PC-9 (cell line): Measurements from ENCODE around the gene CCL4. TPM values are rescaled to one million over a fixed set of nuclear protein-coding genes. Genes with fewer than 3 reads are reported as not detected.

Experiments
- BruUV-seq: library from RNA; stranded (reverse); fragments of 400-500 nt; replicated peaks from 2 replicates; lab custom pipeline; 2021; lab: Mats Ljungman, UMichigan
- CTCF ChIA-PET: fragments of 300-600 bp; sonication (Branson Sonifier 250); formaldehyde crosslinking; loops from one replicate; lab custom pipeline; 2022; ENCODE audit warnings: antibody characterized with exemption; lab: Charles Lee
- POLR2A ChIA-PET: fragments of 300-600 bp; sonication (Branson Sonifier 250); formaldehyde crosslinking; loops from one replicate; lab custom pipeline; 2022; ENCODE audit warnings: antibody characterized with exemption; ENCODE audit not compliant: unreplicated experiment; lab: Charles Lee
- DNase-seq, 2 experiments: peaks; one replicate each; pipeline versions ENCODE4 v3.0.0 to v3.0.0-alpha.2; 2015 to 2022; ENCODE audit warnings: mixed read lengths in 1 of 2
- H2AFZ ChIP-seq: fragments of 200-600 bp; sonication (generic); 2 replicates; pipeline ENCODE4 v1.8.1; 2017; ENCODE audit warnings: antibody characterized with exemption
- H3F3A ChIP-seq: fragments of 200-600 bp; sonication (generic); 2 replicates; pipeline ENCODE4 v1.8.1; 2017; ENCODE audit warnings: antibody characterized with exemption, mild to moderate bottlenecking, low read depth; ENCODE audit not compliant: insufficient read depth
- H3K27ac ChIP-seq: fragments of 200-600 bp; sonication (generic); 2 replicates; pipeline ENCODE4 v1.6.1; 2016; ENCODE audit warnings: mixed run types
- H3K27me3 ChIP-seq: fragments of 200-600 bp; sonication (generic); 2 replicates; pipeline ENCODE4 v1.6.1; 2016; ENCODE audit warnings: low read depth, mixed run types; ENCODE audit not compliant: insufficient read depth
- H3K36me3 ChIP-seq: fragments of 200-600 bp; sonication (generic); 2 replicates; pipeline ENCODE4 v1.6.1; 2016; ENCODE audit warnings: low read depth, mixed run types
- H3K4me1 ChIP-seq: fragments of 200-600 bp; sonication (generic); replicated peaks from 2 replicates; pipeline ENCODE4 v1.6.1; 2016; ENCODE audit warnings: mixed run types; ENCODE audit not compliant: insufficient read depth
- H3K4me2 ChIP-seq: fragments of 200-600 bp; sonication (generic); 2 replicates; pipeline ENCODE4 v1.6.1; 2017; ENCODE audit warnings: mixed run types
- H3K4me3 ChIP-seq: fragments of 200-600 bp; sonication (generic); 2 replicates; pipeline ENCODE4 v1.6.1; 2016; ENCODE audit warnings: mixed run types
- H3K79me2 ChIP-seq: fragments of 200-600 bp; sonication (generic); 2 replicates; pipeline ENCODE4 v1.6.1; 2017; ENCODE audit warnings: low read depth, mixed run types
- H3K9me2 ChIP-seq: fragments of 200-600 bp; sonication (generic); 2 replicates; pipeline ENCODE4 v1.8.1; 2017; ENCODE audit warnings: mild to moderate bottlenecking; ENCODE audit not compliant: insufficient read depth
- H3K9me3 ChIP-seq: fragments of 200-600 bp; sonication (generic); 2 replicates; pipeline ENCODE4 v1.8.1; 2016; ENCODE audit warnings: low read depth; ENCODE audit not compliant: insufficient read depth
- H4K20me1 ChIP-seq: fragments of 200-600 bp; sonication (generic); 2 replicates; pipeline ENCODE4 v1.8.1; 2017; ENCODE audit not compliant: insufficient read depth
- CTCF ChIP-seq: fragments of 200-600 bp; sonication (generic); conservative IDR thresholded peaks from 2 replicates; pipeline ENCODE4 v1.6.1; 2017; ENCODE audit warnings: mixed run types, antibody characterized with exemption, mild to moderate bottlenecking, moderate library complexity
- EZH2 ChIP-seq: fragments of 200-600 bp; sonication (generic); IDR thresholded peaks from 2 replicates; pipeline ENCODE4 v1.8.0; 2017; ENCODE audit warnings: antibody characterized with exemption, low read depth
- intact Hi-C: fragments of 100-400 bp; cut with micrococcal nuclease; formaldehyde crosslinking; loops from one replicate; pipeline ENCODE4 v1.10.0; 2022; ENCODE audit not compliant: unreplicated experiment
- total RNA-seq: library from RNA; stranded (reverse); gene quantifications from 2 replicates; pipeline ENCODE4 v1.2.3, GENCODE V29; 2021

CCL4 gene
- total RNA-seq, 1 experiment from 2014 or later = not detected

- Histone ChIP-seq H3K4me3 (no peak overlapping the region), H3K4me1 (no peaks in the 10 kb centered on the region), H3K9me2 (no peaks in the 10 kb centered on the region), H2AFZ (no peak overlapping the region), H3K27me3 (peaks cover 35% of the 10 kb centered on the region; the same call in 1 of the 2 replicates), H3K4me2 (no peak overlapping the region), H4K20me1 (no peaks in the 10 kb centered on the region), H3K79me2 (no peaks in the 10 kb centered on the region), H3K36me3 (no peaks in the 10 kb centered on the region), H3K27ac (no peak overlapping the region), H3K9me3 (no peaks in the 10 kb centered on the region), H3F3A (no peaks in the 10 kb centered on the region)
- intact Hi-C loops = no loop called here
- CTCF ChIA-PET = no interaction called here
- POLR2A ChIA-PET = no interaction called here
- no TSS peak for BruUV-seq
- TF ChIP-seq EZH2 (no peak), CTCF (no peak)
- DNase-seq = no peak
These were observed 28.8 kb downstream of the CCL4 start for GRCh38 chr17:36132421-36132831.

GRCh38 chr17:36133602-36134236 is 30.1 kb downstream of the CCL4 start:
- H3K27me3 ChIP-seq = peaks cover 36% of the 10 kb centered on the region; the same call in 1 of the 2 replicates
- no peaks in the 10 kb centered on the region for H3K9me2 ChIP-seq
- no peaks in the 10 kb centered on the region for H3K36me3 ChIP-seq
- H3K4me2 ChIP-seq = no peak overlapping the region
- H4K20me1 ChIP-seq = no peaks in the 10 kb centered on the region
- H3K27ac ChIP-seq = no peak overlapping the region
- no peak for DNase-seq
- ChIA-PET POLR2A (no interaction called here), CTCF (no interaction called here)
- no peaks in the 10 kb centered on the region for H3K9me3 ChIP-seq
- no peak overlapping the region for H2AFZ ChIP-seq
- H3K4me1 ChIP-seq = no peaks in the 10 kb centered on the region
- intact Hi-C loops = no loop called here
- no TSS peak for BruUV-seq
- H3K79me2 ChIP-seq = no peaks in the 10 kb centered on the region
- H3F3A ChIP-seq = no peaks in the 10 kb centered on the region
- TF ChIP-seq CTCF (no peak), EZH2 (no peak)
- no peak overlapping the region for H3K4me3 ChIP-seq

- no TSS peak for BruUV-seq
- no peak overlapping the region for H3K4me3 ChIP-seq
These were observed 31.8 kb downstream of the CCL4 start for GRCh38 chr17:36135465-36135864.

More at GRCh38 chr17:36135465-36135864, 31.8 kb downstream of the CCL4 start:
- ChIA-PET CTCF (no interaction called here), POLR2A (no interaction called here)
- intact Hi-C loops = no loop called here
- no peaks in the 10 kb centered on the region for H3K36me3 ChIP-seq
- H3K9me2 ChIP-seq = no peaks in the 10 kb centered on the region
- H3K27ac ChIP-seq = no peak overlapping the region
- no peaks in the 10 kb centered on the region for H3K4me1 ChIP-seq
- H3K9me3 ChIP-seq = no peaks in the 10 kb centered on the region
- TF ChIP-seq CTCF (no peak), EZH2 (no peak)
- peaks cover 38% of the 10 kb centered on the region; the same call in 1 of the 2 replicates for H3K27me3 ChIP-seq
- no peak for DNase-seq
- no peaks in the 10 kb centered on the region for H3K79me2 ChIP-seq
- H4K20me1 ChIP-seq = no peaks in the 10 kb centered on the region
- H3F3A ChIP-seq = no peaks in the 10 kb centered on the region
- no peak overlapping the region for H2AFZ ChIP-seq
- H3K4me2 ChIP-seq = no peak overlapping the region
